Endothelial cell of umbilical vein (primary cell): ENCODE data around the gene ENDOD1. TPM values are rescaled to one million over a fixed set of nuclear protein-coding genes. Genes with fewer than 3 reads are reported as not detected.

Experiments used
- BruUV-seq: library from RNA; stranded (reverse); fragments of 400-500 nt; replicated peaks from 2 replicates; lab custom pipeline; 2021; lab: Mats Ljungman, UMichigan
- CTCF ChIA-PET: fragments of 300-600, 350-600 bp; sonication (Branson Sonifier 250); formaldehyde crosslinking; loops from one replicate; lab custom pipeline; 2021; ENCODE audit warnings: antibody characterized with exemption, inconsistent platforms; lab: Charles Lee
- POLR2A ChIA-PET: fragments of 300-600, 350-600 bp; sonication (Branson Sonifier 250); formaldehyde crosslinking; loops from one replicate; lab custom pipeline; 2021; ENCODE audit warnings: antibody characterized with exemption, inconsistent platforms; lab: Charles Lee
- DNase-seq: peaks from one replicate; pipeline ENCODE4 v3.0.0-alpha.2; 2011; ENCODE audit warnings: low read depth, low spot score
- FAIRE-seq: peaks from 2 replicates; lab custom pipeline; 2011; peaks lifted over from hg19 to GRCh38; lab: Jason Lieb, UNC
- H2AFZ ChIP-seq: 2 replicates; pipeline ENCODE4 v1.6.0; 2012; ENCODE audit warnings: low read depth, low read length, control low read depth, inconsistent platforms
- H3K27ac ChIP-seq: 2 replicates; pipeline ENCODE4 v1.5.1; 2011; ENCODE audit warnings: low read depth, mild to moderate bottlenecking, control low read depth, low read length, moderate library complexity; ENCODE audit not compliant: insufficient read depth
- H3K27me3 ChIP-seq, 2 experiments: 2 replicates each; pipeline versions ENCODE4 v1.6.0 to v1.6.1; 2011; ENCODE audit warnings: low read length in 2 of 2, mixed read lengths in 1 of 2; ENCODE audit not compliant: control insufficient read depth in 2 of 2, insufficient read depth in 2 of 2
- H3K36me3 ChIP-seq, 2 experiments: 2 replicates in 1 of 2; 3 replicates in 1 of 2; pipeline ENCODE4 v1.5.1; 2011; ENCODE audit warnings: low read length in 2 of 2, mild to moderate bottlenecking in 1 of 2, moderate library complexity in 1 of 2; ENCODE audit not compliant: control insufficient read depth in 2 of 2, insufficient read depth in 2 of 2; ENCODE audit errors: extremely low read depth in 1 of 2
- H3K4me1 ChIP-seq: 3 replicates; pipeline ENCODE4 v1.5.1; 2011; ENCODE audit warnings: mild to moderate bottlenecking, low read length; ENCODE audit not compliant: control insufficient read depth, insufficient read depth; ENCODE audit errors: extremely low read depth
- H3K4me2 ChIP-seq: 2 replicates; pipeline ENCODE4 v1.6.1; 2011; ENCODE audit warnings: low read length, control low read depth, mixed read lengths; ENCODE audit not compliant: insufficient read depth
- H3K4me3 ChIP-seq, 3 experiments: fragments of 200-600 bp in 1 of 3; sonication (generic), shearing (Covaris generic) in 1 of 3; replicated peaks in 1 of 3; 2 replicates each; pipeline ENCODE4 v1.5.1; 2011 to 2016; ENCODE audit warnings: control low read depth in 3 of 3, low read length in 3 of 3, mild to moderate bottlenecking in 2 of 3, inconsistent platforms in 1 of 3, low read depth in 1 of 3, moderate library complexity in 1 of 3; ENCODE audit not compliant: insufficient read depth in 1 of 3
- H3K79me2 ChIP-seq: 2 replicates; pipeline ENCODE4 v1.6.0; 2012; ENCODE audit warnings: low read length, inconsistent platforms; ENCODE audit not compliant: control insufficient read depth, insufficient read depth
- H3K9ac ChIP-seq: replicated peaks from 2 replicates; pipeline ENCODE3; 2011; ENCODE audit warnings: low read length, control low read depth; ENCODE audit not compliant: insufficient read depth; ENCODE audit errors: extremely low read depth
- H3K9me1 ChIP-seq: replicated peaks from 3 replicates; pipeline ENCODE4 v1.6.0; 2011; ENCODE audit warnings: mild to moderate bottlenecking, low read length; ENCODE audit not compliant: control insufficient read depth, insufficient read depth; ENCODE audit errors: extremely low read depth
- H3K9me3 ChIP-seq: replicated peaks from 2 replicates; pipeline ENCODE4 v1.5.1; 2012; ENCODE audit warnings: low read length, inconsistent platforms; ENCODE audit not compliant: control insufficient read depth, insufficient read depth
- H4K20me1 ChIP-seq: replicated peaks from 2 replicates; pipeline ENCODE3; 2011; ENCODE audit warnings: mild to moderate bottlenecking, low read length; ENCODE audit not compliant: control insufficient read depth, insufficient read depth; ENCODE audit errors: extremely low read depth
- CTCF ChIP-seq, 2 donors: IDR thresholded peaks; 1 replicate in 1 of 2; 2 replicates in 1 of 2; pipeline ENCODE4 v1.5.1; 2011; ENCODE audit warnings: low read length in 2 of 2, mild to moderate bottlenecking in 2 of 2, moderate library complexity in 2 of 2, control low read depth in 1 of 2, inconsistent platforms in 1 of 2, low read depth in 1 of 2; ENCODE audit not compliant: insufficient read depth in 1 of 2; ENCODE audit errors: extremely low read depth in 1 of 2
- EZH2 ChIP-seq: IDR thresholded peaks from 2 replicates; pipeline ENCODE4 v1.6.1; 2012; ENCODE audit warnings: borderline replicate concordance, low read depth, mild to moderate bottlenecking, moderate library complexity, low read length, inconsistent platforms; ENCODE audit not compliant: severe bottlenecking
- FOS ChIP-seq: IDR thresholded peaks from 2 replicates; pipeline ENCODE4 v1.6.1; 2011; ENCODE audit warnings: mild to moderate bottlenecking, low read length, moderate library complexity, borderline replicate concordance; ENCODE audit not compliant: insufficient read depth
- GATA2 ChIP-seq: IDR thresholded peaks from 2 replicates; pipeline ENCODE4 v1.7.0; 2011; ENCODE audit warnings: low read depth, mild to moderate bottlenecking, moderate library complexity, mixed read lengths, low read length; ENCODE audit not compliant: insufficient read length, insufficient read depth
- JUN ChIP-seq: IDR thresholded peaks from 2 replicates; pipeline ENCODE4 v1.6.1; 2011; ENCODE audit warnings: borderline replicate concordance, low read depth; ENCODE audit not compliant: insufficient read length, insufficient read depth
- MAX ChIP-seq: IDR thresholded peaks from 2 replicates; pipeline ENCODE4 v1.6.1; 2011; ENCODE audit not compliant: insufficient read depth, insufficient read length
- MYC ChIP-seq: IDR thresholded peaks from one replicate; pipeline ENCODE4 v1.6.1; 2011; ENCODE audit warnings: mild to moderate bottlenecking, low read depth, low read length
- POLR2A ChIP-seq: IDR thresholded peaks from 2 replicates; pipeline ENCODE4 v1.6.1; 2012; ENCODE audit warnings: low read depth, mild to moderate bottlenecking, control low read depth, low read length
- POLR2AphosphoS5 ChIP-seq: IDR thresholded peaks from 2 replicates; pipeline ENCODE4 v1.6.1; 2012; ENCODE audit warnings: low read depth, mild to moderate bottlenecking, control low read depth, low read length, moderate library complexity; ENCODE audit not compliant: insufficient read depth
- dilution Hi-C: fragments of 300-500 bp; cut with MboI; formaldehyde crosslinking; loops from one replicate; pipeline ENCODE4 v1.15.0; 2019; ENCODE audit warnings: low sequenced_read_pairs; ENCODE audit not compliant: extremely low pct_ligation_motif_present
- intact Hi-C: fragments of 100-400 bp; cut with micrococcal nuclease; formaldehyde crosslinking; loops from one replicate; pipeline ENCODE4 v1.10.0; 2022
- polyA plus RNA-seq, 4 experiments: library from polyadenylated mRNA; depleted of rRNA in 3 of 4; stranded (reverse) in 3 of 4; unstranded in 1 of 4; fragments of >200 nt; gene quantifications; 2 replicates each; pipeline versions ENCODE4 v1.2.1 to v1.2.3, GENCODE V29; 2011 to 2012; ENCODE audit warnings: missing spikeins in 1 of 4
- total RNA-seq: library from RNA; stranded (reverse); gene quantifications from 2 replicates; pipeline ENCODE4 v1.2.3, GENCODE V29; 2021

ENDOD1 gene
- total and polyA plus RNA-seq, 2 donors (not counting 3 experiments of a cell fraction or from before 2014, with no cell fraction given): 10.5 to 20.5 TPM

- dilution Hi-C loops: no loop called here
- FAIRE-seq (no peak), DNase-seq (no peak)
- POLR2A ChIA-PET: no interaction called here
- Histone ChIP-seq H3K79me2 (no peaks in the 10 kb centered on the region), H2AFZ (no peak overlapping the region), H3K9me1 (no peaks in the 10 kb centered on the region), H4K20me1 (no peaks in the 10 kb centered on the region), H3K9me3 (no peaks in the 10 kb centered on the region), H3K4me2 (no peak overlapping the region), H3K27me3 (no peaks in the 10 kb centered on the region), H3K9ac (no peak overlapping the region), H3K4me1 (no peaks in the 10 kb centered on the region), H3K36me3 (peaks cover 0 to 6% of the 10 kb centered on the region in 2 experiments), H3K4me3 (no peak overlapping the region), H3K27ac (no peak overlapping the region)
- TF ChIP-seq MAX (no peak), POLR2AphosphoS5 (no peak), GATA2 (no peak), JUN (no peak), POLR2A (no peak), CTCF (IDR thresholded peaks at IDR 0.05; ENCODE audit: extremely low read depth in 1 of 2, insufficient read depth in 1 of 2, low read depth in 1 of 2, low read length in 2 of 2) (no peak), FOS (no peak), MYC (no peak), EZH2 (no peak)
- BruUV-seq: TSS peak; percentile 3
- intact Hi-C loops: no loop called here
- CTCF ChIA-PET: no interaction called here
Measured at GRCh38 chr11:95128602-95129001, 39.0 kb downstream of the ENDOD1 start.
